Measurements from ENCODE around the gene SH2B3.
"Not testable (repeated sequence)": the region's sequence is repeated elsewhere in the genome, so short reads cannot be mapped to it uniquely, and the experiment has no call there.

SH2B3 gene

GRCh38 chr12:111460111-111460510 lies 54.4 kb downstream of the SH2B3 start:
- not testable (repeated sequence) for H3K9me3 ChIP-seq (replicated peaks in 1 of 2; ENCODE audit: control insufficient read depth in 2 of 2, insufficient read depth in 1 of 2, low read depth in 1 of 2, low read length in 2 of 2); H2BK5ac ChIP-seq (ENCODE audit: low read length); H2AFZ ChIP-seq (ENCODE audit: low read length); H2BK15ac ChIP-seq (ENCODE audit: low read length); H3K4me2 ChIP-seq (ENCODE audit: insufficient read depth, low read length, poor library complexity, severe bottlenecking); H3K4ac ChIP-seq (ENCODE audit: low read length); H3K18ac ChIP-seq (ENCODE audit: low read length); H3K4me1 ChIP-seq (ENCODE audit: control insufficient read depth in 2 of 2, insufficient read depth in 1 of 2, low read depth in 1 of 2, low read length in 2 of 2); H2AK5ac ChIP-seq (ENCODE audit: low read depth, low read length); H4K91ac ChIP-seq (ENCODE audit: low read depth, low read length, poor library complexity); H3K9ac ChIP-seq (ENCODE audit: low read depth, low read length, poor library complexity); H3K23ac ChIP-seq (ENCODE audit: low read depth, low read length, poor library complexity); H2BK120ac ChIP-seq (ENCODE audit: low read depth, low read length); H3K79me1 ChIP-seq (ENCODE audit: low read depth, low read length); DNase-seq (ENCODE audit: low spot score); H3K27me3 ChIP-seq (ENCODE audit: control insufficient read depth in 3 of 3, insufficient read depth in 3 of 3, low read depth in 1 of 3, low read length in 3 of 3); H4K8ac ChIP-seq (ENCODE audit: low read depth, low read length); H3K4me3 ChIP-seq (ENCODE audit: low read length in 2 of 2); H3K14ac ChIP-seq (ENCODE audit: low read length); H3K27ac ChIP-seq (replicated peaks; ENCODE audit: low read length); H2BK12ac ChIP-seq (ENCODE audit: low read length)
- no CpG with 5 or more reads among the region's 11 CpGs for WGBS, 2 donors (ENCODE audit: extremely low coverage in 2 of 2, insufficient read length in 2 of 2, insufficient replicate concordance in 1 of 2)
- H3K36me3 ChIP-seq (replicated peaks in 1 of 2; ENCODE audit: control insufficient read depth in 2 of 2, insufficient read depth in 2 of 2, low read length in 2 of 2), result peaks cover 19 to 78% of the 10 kb centered on the region in 2 donors

- Histone ChIP-seq H3K18ac (ENCODE audit: low read length) (no peak overlapping the region), H3K36me3 (replicated peaks in 1 of 2; ENCODE audit: control insufficient read depth in 2 of 2, insufficient read depth in 2 of 2, low read length in 2 of 2) (peaks cover 6 to 73% of the 10 kb centered on the region in 2 donors), H3K27me3 (ENCODE audit: control insufficient read depth in 3 of 3, insufficient read depth in 3 of 3, low read depth in 1 of 3, low read length in 3 of 3) (no peaks in the 10 kb centered on the region), H3K4me3 (ENCODE audit: low read length in 2 of 2) (no peak overlapping the region), H2BK12ac (ENCODE audit: low read length) (no peak overlapping the region), H3K4me2 (ENCODE audit: insufficient read depth, low read length, poor library complexity, severe bottlenecking) (no peak overlapping the region), H4K8ac (ENCODE audit: low read depth, low read length) (no peak overlapping the region), H3K14ac (ENCODE audit: low read length) (no peak overlapping the region), H2AFZ (ENCODE audit: low read length) (no peak overlapping the region), H3K9me3 (replicated peaks in 1 of 2; ENCODE audit: control insufficient read depth in 2 of 2, insufficient read depth in 1 of 2, low read depth in 1 of 2, low read length in 2 of 2) (no peaks in the 10 kb centered on the region), H2AK5ac (ENCODE audit: low read depth, low read length) (no peak overlapping the region), H2BK15ac (ENCODE audit: low read length) (no peak overlapping the region), H3K4me1 (ENCODE audit: control insufficient read depth in 2 of 2, insufficient read depth in 1 of 2, low read depth in 1 of 2, low read length in 2 of 2) (no peaks in the 10 kb centered on the region), H3K4ac (ENCODE audit: low read length) (no peak overlapping the region), H3K23ac (ENCODE audit: low read depth, low read length, poor library complexity) (no peak overlapping the region), H2BK5ac (ENCODE audit: low read length) (no peak overlapping the region), H4K91ac (ENCODE audit: low read depth, low read length, poor library complexity) (no peak overlapping the region), H3K79me1 (ENCODE audit: low read depth, low read length) (no peaks in the 10 kb centered on the region), H3K9ac (ENCODE audit: low read depth, low read length, poor library complexity) (no peak overlapping the region), H2BK120ac (ENCODE audit: low read depth, low read length) (no peak overlapping the region), H3K27ac (replicated peaks; ENCODE audit: low read length) (no peak overlapping the region)
- DNase-seq (ENCODE audit: low spot score), result no peak
These were observed 56.6 kb downstream of the SH2B3 start for GRCh38 chr12:111462210-111462769.

- Histone ChIP-seq H3K27me3 (ENCODE audit: control insufficient read depth in 3 of 3, insufficient read depth in 3 of 3, low read depth in 1 of 3, low read length in 3 of 3) (no peaks in the 10 kb centered on the region), H2AK5ac (ENCODE audit: low read depth, low read length) (no peak overlapping the region), H2BK5ac (ENCODE audit: low read length) (no peak overlapping the region), H3K79me1 (ENCODE audit: low read depth, low read length) (no peaks in the 10 kb centered on the region), H3K18ac (ENCODE audit: low read length) (no peak overlapping the region), H2BK120ac (ENCODE audit: low read depth, low read length) (no peak overlapping the region), H3K9me3 (replicated peaks in 1 of 2; ENCODE audit: control insufficient read depth in 2 of 2, insufficient read depth in 1 of 2, low read depth in 1 of 2, low read length in 2 of 2) (no peaks in the 10 kb centered on the region), H3K4me3 (ENCODE audit: low read length in 2 of 2) (no peak overlapping the region), H2BK15ac (ENCODE audit: low read length) (no peak overlapping the region), H4K8ac (ENCODE audit: low read depth, low read length) (no peak overlapping the region), H2AFZ (ENCODE audit: low read length) (no peak overlapping the region), H4K91ac (ENCODE audit: low read depth, low read length, poor library complexity) (no peak overlapping the region), H3K4me1 (ENCODE audit: control insufficient read depth in 2 of 2, insufficient read depth in 1 of 2, low read depth in 1 of 2, low read length in 2 of 2) (no peaks in the 10 kb centered on the region), H3K4ac (ENCODE audit: low read length) (no peak overlapping the region), H3K23ac (ENCODE audit: low read depth, low read length, poor library complexity) (no peak overlapping the region), H3K27ac (replicated peaks; ENCODE audit: low read length) (no peak overlapping the region), H3K36me3 (replicated peaks in 1 of 2; ENCODE audit: control insufficient read depth in 2 of 2, insufficient read depth in 2 of 2, low read length in 2 of 2) (peaks cover 6 to 92% of the 10 kb centered on the region in 2 donors), H3K4me2 (ENCODE audit: insufficient read depth, low read length, poor library complexity, severe bottlenecking) (no peak overlapping the region), H3K9ac (ENCODE audit: low read depth, low read length, poor library complexity) (no peak overlapping the region), H3K14ac (ENCODE audit: low read length) (no peak overlapping the region), H2BK12ac (ENCODE audit: low read length) (no peak overlapping the region)
- DNase-seq (ENCODE audit: low spot score), result no peak
- WGBS, 2 donors (ENCODE audit: extremely low coverage in 2 of 2, insufficient read length in 2 of 2, insufficient replicate concordance in 1 of 2), result no CpG with 5 or more reads among the region's 3 CpGs
These were observed 61.6 kb downstream of the SH2B3 start for GRCh38 chr12:111467092-111467856.

GRCh38 chr12:111467857-111468241 lies 62.1 kb downstream of the SH2B3 start:
- no peak overlapping the region for H3K23ac ChIP-seq (ENCODE audit: low read depth, low read length, poor library complexity)
- no peaks in the 10 kb centered on the region for H3K4me1 ChIP-seq (ENCODE audit: control insufficient read depth in 2 of 2, insufficient read depth in 1 of 2, low read depth in 1 of 2, low read length in 2 of 2)
- no peak overlapping the region for H2BK15ac ChIP-seq (ENCODE audit: low read length)
- H3K27ac ChIP-seq (replicated peaks; ENCODE audit: low read length), result no peak overlapping the region
- no peak overlapping the region for H2AK5ac ChIP-seq (ENCODE audit: low read depth, low read length)
- H3K9ac ChIP-seq (ENCODE audit: low read depth, low read length, poor library complexity), result no peak overlapping the region
- H2BK120ac ChIP-seq (ENCODE audit: low read depth, low read length), result no peak overlapping the region
- H3K36me3 ChIP-seq (replicated peaks in 1 of 2; ENCODE audit: control insufficient read depth in 2 of 2, insufficient read depth in 2 of 2, low read length in 2 of 2), result peaks cover 7 to 92% of the 10 kb centered on the region in 2 donors
- H3K9me3 ChIP-seq (replicated peaks in 1 of 2; ENCODE audit: control insufficient read depth in 2 of 2, insufficient read depth in 1 of 2, low read depth in 1 of 2, low read length in 2 of 2), result no peaks in the 10 kb centered on the region
- no peak overlapping the region for H3K14ac ChIP-seq (ENCODE audit: low read length)
- DNase-seq (ENCODE audit: low spot score), result no peak
- H3K4ac ChIP-seq (ENCODE audit: low read length), result no peak overlapping the region
- H2AFZ ChIP-seq (ENCODE audit: low read length), result no peak overlapping the region
- no peaks in the 10 kb centered on the region for H3K27me3 ChIP-seq (ENCODE audit: control insufficient read depth in 3 of 3, insufficient read depth in 3 of 3, low read depth in 1 of 3, low read length in 3 of 3)
- H3K79me1 ChIP-seq (ENCODE audit: low read depth, low read length), result no peaks in the 10 kb centered on the region
- no peak overlapping the region for H2BK5ac ChIP-seq (ENCODE audit: low read length)
- no peak overlapping the region for H4K8ac ChIP-seq (ENCODE audit: low read depth, low read length)
- H3K4me2 ChIP-seq (ENCODE audit: insufficient read depth, low read length, poor library complexity, severe bottlenecking), result no peak overlapping the region
- no peak overlapping the region for H3K4me3 ChIP-seq (ENCODE audit: low read length in 2 of 2)
- H3K18ac ChIP-seq (ENCODE audit: low read length), result no peak overlapping the region
- no peak overlapping the region for H2BK12ac ChIP-seq (ENCODE audit: low read length)
- no CpG with 5 or more reads among the region's 4 CpGs for WGBS, 2 donors (ENCODE audit: extremely low coverage in 2 of 2, insufficient read length in 2 of 2, insufficient replicate concordance in 1 of 2)
- no peak overlapping the region for H4K91ac ChIP-seq (ENCODE audit: low read depth, low read length, poor library complexity)

Data from neuronal stem cell (in vitro differentiated cells).